Hypothalamus (tissue), 51 donors: ENCODE data around the gene TCOF1.
"Not testable (repeated sequence)": the region's sequence is repeated elsewhere in the genome, so short reads cannot be mapped to it uniquely, and the experiment has no call there.

Experiments
- DNase-seq, 51 donors: peaks; one replicate each; lab custom pipeline; 2025; lab: John Stamatoyannopoulos, UW

TCOF1 gene

DNA sequence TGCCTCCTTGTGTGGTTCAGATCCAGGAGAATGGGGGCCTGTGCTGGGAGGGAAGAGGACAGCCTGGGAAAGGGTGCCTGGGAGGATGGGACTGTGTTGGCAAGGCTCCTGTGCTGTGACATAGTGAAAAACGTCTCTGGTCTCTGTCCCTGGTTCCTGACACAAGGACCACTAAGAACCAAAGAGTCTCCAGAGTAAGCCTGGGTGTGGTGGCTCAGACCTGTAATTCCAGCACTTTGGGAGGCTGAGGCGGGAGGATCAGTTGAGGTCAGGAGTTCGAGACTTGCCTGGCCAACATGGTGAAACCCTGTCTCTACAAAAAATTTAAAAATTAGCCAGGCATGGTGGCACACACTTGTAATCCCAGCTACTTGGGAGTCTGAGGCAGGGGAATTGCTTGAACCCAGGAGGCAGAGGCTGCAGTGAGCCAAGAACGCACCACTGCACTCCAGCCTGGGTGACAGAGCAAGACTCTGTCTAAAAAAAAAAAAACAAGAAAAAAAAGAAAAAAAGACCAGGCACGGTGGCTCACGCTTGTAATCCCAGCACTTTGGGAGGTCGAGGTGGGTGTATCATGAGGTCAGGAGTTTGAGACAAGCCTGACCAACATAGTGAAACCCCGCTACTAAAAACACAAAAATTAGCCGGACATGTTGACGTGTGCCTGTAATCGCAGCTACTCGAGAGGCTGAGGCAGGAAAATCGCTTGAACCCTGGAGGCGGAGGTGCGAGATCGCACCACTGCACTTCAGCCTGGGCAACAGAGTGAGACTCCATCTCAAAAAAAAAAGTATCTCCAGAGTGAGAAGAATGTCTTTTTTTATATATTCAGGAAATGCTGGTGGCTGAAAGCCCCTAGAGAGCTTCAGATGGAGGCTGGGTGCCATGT is 56.6 kb downstream of the TCOF1 start:
- not testable (repeated sequence) for DNase-seq

DNA sequence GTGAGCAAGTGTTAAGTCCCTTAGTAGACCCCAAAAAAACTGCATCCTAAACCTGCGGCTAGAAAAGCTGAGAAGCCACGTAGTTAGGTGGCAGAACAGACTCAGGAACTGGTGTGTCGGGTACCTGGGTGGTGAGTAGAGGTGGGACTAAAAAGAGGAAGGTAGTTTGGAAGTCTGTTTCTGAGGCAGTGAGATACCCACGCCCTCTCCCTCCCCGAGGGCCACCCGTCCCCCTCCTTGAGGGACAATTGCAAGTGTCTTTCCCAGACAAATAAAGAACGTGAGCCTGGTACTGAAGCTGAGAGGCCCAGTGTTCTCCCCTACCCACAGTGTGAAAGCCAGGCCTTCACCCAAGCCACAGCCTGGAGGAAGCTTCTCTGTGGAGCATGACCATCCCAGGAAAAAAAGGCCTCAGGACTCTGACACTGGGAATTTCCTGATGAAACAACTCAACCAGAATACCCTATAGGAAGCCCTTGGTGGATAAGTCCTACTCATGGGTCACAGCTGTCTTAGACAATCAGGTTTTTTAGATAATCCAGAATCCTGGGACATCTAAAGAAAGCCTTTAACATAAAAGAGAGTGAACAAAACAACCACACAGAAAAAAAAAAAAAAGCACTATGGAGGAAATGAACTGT is 62.3 kb downstream of the TCOF1 start:
- no peak for DNase-seq

DNA sequence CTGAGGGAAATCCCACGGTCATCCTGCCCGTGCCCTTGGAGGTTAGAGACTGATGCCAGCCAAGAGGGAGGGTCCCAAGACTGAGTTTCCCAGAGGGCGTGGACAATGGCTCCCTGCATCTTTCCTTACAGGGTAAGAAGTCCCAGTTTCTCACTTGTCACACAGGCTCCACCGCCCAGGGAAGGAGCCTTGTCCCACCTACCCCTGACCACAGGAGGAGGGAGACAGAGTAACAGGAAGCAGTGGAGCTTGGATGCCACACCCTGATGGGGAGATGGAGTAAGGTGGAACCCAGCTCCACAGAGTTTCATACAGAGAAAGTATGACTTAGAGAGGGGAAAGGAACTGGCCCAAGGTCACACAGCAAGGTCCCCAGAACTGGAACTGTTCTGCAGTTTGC is 64.6 kb downstream of the TCOF1 start:
- no peak for DNase-seq

DNA sequence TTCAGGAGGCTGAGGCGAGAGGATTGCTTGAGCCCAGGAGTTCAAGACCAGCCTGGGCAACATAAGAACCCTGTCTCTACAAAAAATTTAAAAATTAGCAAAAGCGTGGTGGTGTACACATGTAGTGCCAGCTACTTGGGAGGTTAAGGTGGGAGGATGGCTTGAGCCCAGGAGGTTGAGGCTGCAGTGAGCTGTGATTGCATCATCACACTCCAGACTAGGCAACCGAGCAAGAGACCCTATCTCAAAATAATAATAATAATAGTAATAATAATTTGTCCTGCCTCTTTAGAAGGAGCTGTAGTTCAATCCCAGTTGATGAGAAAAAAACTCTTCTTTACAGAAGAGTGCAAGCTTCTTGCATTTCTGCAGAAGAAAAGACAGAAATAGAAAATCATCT is 65.3 kb downstream of the TCOF1 start:
- no peak for DNase-seq

DNA sequence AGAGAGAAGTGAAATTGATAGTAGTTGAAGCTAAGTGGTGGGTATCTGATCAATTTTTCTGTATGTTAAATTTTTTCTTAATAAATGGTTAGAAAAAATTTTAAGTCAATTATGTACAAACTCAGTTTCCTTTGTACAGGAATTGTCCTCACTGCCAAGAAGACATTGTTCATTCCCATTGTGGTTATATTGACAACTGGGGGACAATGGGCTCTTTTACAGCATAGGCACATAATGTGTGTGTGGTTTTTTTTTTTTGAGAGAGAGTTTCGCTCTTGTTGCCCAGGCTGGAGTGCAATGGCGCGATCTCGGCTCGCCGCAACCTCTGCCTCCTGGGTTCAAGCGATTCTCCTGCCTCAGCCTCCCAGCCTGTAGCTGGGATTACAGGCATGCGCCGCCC is 68.7 kb downstream of the TCOF1 start:
- peak in 5 of 51 donors; percentile 4 to 76 (median 32) for DNase-seq

DNA sequence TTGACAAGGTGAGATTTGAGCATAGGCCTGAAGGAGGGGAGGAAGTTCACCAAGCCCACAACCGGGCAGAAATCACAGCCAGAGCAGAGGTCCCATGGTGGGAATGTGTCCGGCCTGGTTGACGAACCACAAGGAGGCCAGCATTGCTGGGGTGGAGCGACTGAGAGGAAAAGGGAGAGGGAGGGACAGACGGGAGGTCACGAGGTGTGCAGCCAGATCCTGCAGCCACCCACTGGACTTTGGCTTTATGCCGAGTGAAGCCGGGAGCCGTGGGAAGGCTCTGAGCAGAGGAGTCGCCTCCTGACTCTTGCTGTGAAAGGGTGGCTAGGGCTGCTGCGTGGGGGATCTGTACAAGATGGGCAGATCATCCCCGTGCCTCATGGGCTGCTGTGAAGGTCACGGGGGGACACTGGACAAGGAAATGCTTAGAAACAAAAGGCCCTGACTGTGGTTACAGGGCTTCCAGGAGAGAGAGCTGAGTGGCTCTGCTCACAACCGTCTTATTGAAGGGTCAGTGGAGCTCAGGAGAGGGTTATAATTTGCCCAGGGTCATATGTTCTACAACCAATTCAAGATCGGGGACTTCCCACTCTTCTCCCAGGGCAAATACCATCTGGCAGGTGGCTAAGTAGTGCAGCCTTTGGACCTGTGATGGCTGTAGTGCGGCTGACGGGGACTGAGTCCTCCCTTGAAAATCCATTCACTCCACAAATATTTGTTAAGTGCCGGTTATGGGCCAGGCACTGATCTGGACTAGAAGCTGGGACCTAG is 70.8 kb downstream of the TCOF1 start:
- DNase-seq, result peak in 32 of 51 donors; percentile 14 to 72 (median 40)

DNA sequence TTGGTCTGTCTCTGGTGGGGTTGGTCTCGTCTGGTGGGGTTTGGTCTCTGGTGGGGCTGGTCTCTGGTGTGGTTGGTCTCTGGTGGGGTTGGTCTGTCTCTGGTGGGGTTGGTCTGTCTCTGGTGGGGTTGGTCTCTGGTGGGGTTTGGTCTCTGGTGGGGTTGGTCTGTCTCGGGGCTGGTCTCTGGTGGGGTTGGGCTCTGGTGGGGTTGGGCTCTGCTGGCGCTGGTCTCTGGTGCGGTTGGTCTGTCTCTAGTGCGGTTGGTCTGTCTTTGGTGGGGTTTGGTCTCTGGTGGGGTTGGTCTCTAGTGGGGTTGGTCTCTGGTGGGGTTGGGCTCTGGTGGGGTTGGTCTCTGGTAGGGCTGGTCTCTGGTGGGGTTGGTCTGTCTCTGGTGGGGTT is 71.5 kb downstream of the TCOF1 start:
- DNase-seq, result no peak

DNA sequence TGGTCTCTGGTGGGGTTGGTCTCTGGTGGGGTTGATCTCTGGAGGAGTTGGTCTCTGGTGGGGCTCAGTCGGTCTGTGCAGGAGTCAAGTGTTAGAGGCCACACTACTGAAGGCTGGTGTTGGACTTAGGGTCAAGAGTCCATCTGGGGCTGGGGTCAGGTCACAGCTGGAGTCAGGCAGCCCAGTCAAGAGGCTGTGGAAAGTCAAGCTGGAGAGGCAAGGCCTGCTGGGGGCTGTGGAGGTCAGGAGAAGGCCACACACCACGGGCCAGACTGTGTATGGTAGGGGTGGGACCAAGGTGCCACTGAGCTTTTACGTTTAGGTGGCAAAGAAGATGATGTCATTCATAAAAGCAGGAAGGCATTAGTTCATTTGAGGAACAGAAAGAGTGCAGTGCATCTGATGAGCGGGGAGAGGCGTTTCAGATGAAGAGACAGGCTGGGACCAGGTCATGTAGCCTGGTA is 71.9 kb downstream of the TCOF1 start:
- no peak for DNase-seq

DNA sequence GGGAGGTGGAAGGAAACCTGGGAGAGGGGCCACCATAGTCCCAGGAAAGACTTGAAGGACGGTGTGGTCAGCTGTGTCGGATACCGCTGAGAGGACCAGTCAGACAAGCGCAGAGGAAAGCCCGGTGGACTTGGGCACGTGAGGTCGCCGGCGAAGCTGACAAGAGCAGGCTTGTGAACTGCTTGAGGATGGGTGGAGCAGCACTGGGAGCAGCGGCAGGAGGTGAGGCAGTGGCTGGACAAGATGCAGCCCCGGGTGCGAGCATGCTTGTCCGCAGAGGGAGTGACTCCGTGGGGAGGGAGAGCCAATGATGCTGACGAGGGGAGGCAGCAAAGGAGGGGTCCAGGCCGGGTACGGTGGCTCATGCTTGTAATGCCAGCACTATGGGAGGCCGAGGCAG is 73.6 kb downstream of the TCOF1 start:
- no peak for DNase-seq

DNA sequence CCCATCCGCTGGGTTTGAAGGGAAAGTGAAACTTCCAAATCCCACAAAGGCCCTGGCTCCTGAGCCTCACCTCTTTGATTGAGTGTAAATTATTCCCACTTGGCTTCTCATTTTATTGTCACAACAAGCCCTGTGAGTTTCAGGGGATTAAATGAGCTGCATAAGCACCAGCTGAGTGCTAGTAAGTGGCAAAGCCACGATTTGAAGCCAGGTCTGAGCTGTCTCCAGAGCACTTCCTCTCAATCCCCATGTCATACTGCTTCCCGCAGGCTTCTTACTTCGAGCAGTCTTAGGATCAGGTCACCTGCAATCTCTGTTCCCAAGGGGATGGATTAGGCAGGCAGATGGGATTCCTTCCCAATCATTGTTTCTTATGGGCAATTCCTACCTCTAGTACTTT is 74.1 kb downstream of the TCOF1 start:
- peak in 1 of 51 donors; percentile 17 for DNase-seq

DNA sequence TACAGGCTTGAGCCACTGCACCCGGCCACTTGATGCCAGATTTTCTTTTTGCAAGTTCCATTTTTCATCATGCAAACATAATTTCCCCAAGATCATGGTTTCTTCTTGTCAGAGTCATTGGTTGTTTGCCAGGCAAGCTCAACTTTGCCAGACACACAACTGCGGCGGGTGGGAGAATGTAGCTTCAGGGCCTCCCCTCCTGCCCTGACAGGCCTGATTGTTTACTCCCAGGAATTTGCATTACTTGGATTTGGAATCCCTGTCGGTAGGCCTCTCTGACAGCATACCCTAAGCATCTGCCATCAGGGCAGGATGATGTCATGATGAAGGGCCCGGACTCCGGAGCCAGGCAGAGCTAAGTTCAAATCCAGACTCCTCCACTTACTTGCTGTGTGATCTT is 77.0 kb downstream of the TCOF1 start:
- DNase-seq, result no peak

DNA sequence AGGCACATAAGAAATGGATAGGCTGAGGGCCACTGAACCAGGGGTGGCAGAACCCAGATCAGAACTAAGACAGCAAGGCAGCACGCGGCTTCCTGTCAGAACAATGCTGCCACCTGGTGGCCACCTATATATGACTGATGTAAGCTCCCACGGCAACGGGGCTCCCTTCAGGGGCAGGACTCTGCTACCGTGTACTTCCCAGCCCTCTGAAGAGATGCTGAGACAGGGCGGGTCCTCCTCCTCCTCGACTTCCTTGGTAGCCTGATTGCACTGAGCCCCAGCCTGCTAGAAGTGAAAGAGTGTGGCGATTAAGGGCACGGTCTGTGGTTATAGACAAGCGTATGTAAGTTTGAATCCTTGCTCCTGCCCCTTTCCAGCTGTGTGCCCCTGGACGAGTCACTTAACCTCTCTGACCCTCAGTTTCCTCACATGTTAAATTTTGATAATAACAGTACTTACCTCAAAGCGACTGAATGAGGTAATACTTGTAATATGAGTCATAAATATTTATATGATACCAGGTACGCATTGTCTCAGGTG is 78.7 kb downstream of the TCOF1 start:
- DNase-seq, result peak in 50 of 51 donors; percentile 9 to 98 (median 73)

DNA sequence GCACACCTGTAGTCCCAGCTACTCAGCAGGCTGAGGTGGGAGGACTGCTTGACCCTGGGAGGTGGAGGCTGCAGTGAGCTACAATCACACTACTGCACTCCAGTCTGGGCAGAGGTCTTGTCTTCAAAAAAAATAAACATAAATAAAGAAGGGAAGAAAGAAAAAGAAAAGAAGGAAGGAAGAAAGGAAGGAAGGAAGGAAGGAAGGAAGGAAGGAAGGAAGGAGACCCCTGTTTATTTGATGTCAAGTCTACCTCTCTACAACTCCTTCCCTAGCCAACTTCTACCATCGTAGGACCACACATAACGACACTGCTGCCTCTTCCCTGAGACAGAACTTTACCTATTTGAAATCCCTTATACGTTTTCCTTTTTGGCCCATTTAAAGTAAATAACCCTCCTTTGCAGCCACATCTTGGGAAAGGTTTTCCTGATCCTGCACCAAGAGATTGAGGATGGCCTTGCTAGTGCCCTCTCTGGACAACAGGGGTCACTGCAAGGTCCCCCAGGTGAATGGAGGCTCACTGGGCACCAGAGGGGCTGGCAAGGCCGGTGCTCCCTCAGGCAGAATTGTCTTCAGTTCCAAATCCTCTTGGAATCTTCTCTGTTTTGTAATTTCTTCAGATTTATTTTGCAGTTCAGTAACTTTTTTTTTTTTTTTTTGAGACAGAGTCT is 81.5 kb downstream of the TCOF1 start:
- DNase-seq, result no peak

DNA sequence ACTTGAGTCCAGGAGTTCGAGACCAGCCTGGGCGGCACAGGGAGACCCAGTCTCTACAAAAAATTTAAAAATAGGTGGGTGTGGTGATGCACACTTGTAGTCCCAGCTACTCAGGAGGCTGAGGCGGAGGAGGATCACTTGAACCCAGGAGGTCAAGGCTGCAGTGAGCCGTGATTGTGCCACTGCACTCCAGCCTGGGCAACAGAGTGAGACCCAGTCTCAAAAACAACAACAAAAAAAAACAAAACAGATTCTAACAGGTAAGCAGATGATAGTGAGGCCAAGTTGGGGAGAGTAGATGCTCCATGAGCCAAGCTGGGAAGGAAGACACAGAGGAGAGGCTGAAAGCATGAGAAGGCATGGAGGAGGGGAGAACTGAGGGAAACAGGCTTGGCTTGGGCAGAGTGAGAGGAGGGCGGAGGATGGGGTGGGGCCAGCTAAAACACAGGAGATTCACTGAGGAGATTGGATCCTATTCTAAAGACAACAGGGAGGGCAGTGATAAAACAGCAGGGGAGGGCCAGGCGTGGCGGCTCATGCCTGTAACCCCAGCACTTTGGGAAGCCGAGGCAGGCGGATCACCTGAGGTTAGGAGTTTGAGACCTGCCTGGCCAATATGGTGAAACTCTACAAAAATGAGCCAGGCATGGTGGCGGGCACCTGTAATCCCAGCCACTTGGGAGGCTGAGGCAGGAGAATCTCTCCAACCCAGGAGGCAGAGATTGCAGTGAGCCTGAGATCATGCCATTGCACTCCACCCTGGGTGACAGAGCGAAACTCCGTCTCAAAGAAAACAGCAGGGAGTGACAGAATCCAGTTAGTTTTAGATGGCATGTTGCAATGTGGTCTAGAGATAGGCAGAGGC is 83.7 kb downstream of the TCOF1 start:
- DNase-seq, result no peak

DNA sequence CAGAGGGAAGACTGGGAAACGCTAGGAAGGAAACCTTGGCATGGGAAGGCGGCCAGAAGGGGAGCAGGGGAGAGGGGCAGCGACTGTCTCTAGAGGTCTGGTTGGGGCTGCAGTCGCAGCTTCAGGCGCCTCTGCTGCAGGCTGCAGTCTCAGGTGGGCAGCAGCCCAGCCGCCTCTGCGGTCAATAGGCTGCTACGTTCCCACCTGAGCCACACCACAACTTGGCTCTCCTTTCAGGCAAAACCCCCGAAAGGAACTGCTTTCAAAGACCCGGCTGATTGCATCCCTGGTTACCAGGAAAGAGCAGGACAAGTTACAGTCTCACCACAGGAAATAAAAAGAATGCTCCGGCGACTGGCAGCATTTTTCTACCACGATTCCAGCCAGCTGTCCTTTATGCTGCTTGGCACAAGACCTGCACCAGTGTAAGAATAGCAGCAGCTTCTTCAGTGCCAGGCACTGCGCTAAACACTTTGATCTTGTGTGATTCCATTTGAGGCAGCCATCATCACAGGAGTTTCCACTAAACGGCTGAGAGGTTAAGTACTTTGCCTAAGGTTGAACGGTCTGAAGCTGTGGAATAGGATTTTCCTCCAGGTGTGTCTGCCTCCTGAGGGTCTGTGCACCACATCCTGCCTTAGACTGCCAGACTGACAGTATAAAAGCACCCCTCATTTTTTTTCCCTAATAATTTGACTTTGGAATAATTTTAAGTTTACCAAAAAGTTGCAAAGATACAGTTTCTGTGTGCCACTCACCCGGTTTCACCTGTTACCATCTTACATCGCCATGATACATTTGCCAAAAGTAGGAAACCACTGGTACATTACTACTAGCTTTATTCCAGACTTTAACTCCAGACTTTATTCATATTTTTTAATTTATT is 84.6 kb downstream of the TCOF1 start:
- DNase-seq, result peak in 3 of 51 donors; percentile 8 to 30 (median 17)

DNA sequence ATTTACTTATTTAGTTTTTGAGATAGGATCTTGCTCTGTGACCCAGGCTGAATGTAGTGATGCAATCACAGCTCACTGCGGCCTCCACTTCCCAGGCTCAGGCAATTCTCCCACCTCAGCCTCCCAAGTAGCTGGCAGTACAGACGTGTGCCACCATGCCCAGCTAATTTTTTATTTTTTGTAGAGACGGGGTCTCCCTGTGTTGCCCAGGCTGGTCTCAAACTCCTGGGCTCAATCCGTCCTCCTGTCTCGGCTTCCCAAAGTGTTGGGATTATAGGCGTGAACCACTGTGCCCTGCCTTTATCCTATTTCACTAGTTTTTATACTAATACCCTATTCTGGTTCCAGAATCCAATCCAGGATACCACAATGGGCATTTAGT is 85.2 kb downstream of the TCOF1 start:
- DNase-seq, result no peak

DNA sequence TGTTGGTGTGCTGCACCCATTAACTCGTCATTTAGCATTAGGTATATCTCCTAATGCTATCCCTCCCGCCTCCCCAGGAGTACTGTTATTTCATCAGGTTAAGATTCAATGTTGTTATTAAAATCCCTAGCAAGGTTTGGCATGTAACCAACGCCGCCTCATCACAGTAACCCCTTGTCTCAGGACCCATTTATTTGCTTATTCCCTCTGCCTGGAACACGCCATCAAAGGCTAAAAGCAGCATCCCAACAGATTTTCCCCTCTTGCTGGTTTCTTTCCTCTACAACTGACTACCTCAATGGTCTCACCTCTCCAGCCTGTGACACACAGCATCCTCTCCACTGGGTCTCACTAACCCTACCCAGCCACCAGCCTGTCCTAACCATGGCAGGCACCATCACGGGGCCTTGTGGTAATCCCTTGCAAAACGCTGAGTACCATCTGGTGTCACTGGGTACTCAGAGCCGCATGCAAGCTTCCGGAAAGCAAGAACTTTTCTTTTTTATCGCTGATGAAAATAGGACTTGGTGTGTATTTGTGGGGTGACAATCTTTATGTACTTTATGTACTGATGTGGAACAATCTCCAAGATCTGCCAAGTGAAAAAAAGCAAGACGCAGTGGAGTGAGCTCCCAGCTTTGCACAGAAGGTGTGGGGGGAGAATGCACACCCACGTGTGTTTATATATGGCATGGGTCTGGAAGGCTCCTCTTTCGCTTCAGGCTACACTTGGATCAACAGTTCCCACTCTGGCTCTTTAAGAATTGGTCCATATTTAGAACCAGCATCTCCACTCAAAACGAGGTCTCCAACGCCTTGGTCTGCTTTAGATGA is 86.0 kb downstream of the TCOF1 start:
- peak in 1 of 51 donors; percentile 52 for DNase-seq
